Measurements from ENCODE around the gene SHB.
"Not testable (repeated sequence)": the region's sequence is repeated elsewhere in the genome, so short reads cannot be mapped to it uniquely, and the experiment has no call there.

SHB gene

DNA sequence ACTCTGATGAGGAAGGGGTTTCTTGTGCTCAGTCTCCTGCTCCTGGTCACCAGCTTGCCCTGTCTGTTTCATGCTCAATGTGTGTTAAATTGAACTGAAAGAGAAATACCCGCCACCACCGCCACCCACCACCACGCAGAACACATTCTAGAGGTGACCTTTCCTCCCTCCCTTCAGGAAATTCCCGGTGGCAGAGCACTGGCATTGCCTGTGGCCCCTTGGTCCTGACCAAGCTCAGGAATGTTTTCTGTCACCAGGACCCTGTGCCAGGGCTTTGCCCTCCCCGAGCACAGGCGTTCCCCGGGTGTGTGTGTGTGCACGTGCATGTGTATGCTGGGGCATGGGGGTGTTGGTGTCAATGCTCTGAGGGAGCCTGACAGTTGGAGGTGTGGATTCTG, 154.9 kb downstream of the SHB start:
- no peak for DNase-seq

DNA sequence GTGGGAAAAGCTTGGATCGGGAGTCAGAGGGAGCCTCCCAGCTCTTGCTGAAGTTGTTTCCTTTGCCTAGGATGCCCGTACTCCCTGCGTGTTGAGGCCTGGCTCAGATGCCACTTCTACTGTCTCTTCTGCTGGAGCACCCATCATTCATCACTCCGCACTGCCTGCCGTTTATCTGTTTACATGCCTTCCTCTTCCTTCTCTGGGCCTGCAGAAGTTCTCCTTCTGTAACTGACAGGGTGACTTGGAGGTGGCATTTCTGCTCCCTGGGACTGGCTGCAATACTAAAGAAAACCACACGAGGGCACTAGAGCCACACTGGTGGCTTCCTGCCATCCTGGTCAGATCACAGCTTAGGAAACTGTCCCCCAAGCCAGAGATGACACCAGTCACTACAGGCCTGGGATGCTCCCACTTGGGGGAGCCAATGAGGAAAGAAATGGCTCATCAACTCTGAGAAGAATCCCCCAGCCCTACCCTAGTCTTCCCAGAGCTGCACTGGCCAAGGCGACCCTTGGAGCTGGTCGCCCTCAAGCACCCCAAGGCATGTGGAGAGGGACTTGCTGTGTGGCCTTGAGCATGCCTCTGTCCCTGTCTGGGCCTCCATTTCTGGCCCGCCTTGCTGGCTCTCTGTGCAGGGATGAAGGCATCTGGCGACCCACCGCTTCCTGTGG, 155.4 kb downstream of the SHB start:
- peak; percentile 62 to 84 for DNase-seq

DNA sequence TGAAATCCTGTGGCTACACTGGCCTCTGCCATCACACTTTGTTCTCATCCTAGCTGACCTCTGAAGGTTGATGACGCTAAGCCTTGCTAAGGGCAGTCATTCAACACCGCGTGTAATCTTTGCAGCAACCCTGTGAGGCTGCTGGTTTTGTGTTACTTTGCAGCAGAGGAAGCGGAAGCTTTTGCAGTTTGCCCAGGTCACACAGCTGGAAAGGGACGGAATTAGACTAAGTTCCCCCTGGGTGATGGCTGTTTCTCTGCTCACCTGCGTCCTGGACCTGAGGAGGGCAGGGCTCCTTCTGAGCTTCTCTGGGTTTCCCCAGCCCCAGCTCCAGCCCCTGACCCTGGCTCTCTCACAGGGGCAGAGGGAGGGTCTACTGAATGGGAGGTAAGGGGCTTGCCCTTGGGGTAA, 157.8 kb downstream of the SHB start:
- no peak for DNase-seq

DNA sequence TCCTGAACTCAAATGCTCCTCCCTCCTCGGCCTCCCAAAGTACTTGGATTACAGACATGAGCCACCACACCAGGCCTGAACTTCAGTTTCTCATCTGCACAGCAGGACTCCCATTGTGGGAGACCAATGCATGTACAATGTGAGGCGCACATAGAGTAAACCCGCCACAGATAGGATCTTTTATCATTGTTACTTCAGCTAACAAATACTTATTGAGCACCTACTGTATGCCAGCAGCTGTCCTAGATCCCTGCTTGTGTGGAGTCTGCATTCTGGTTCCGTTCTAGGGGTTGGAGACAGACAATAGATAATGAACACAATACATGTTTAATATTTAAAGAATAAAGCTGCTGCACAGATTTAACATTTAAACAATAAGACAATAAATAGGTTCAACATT, 158.8 kb downstream of the SHB start:
- no peak for DNase-seq

DNA sequence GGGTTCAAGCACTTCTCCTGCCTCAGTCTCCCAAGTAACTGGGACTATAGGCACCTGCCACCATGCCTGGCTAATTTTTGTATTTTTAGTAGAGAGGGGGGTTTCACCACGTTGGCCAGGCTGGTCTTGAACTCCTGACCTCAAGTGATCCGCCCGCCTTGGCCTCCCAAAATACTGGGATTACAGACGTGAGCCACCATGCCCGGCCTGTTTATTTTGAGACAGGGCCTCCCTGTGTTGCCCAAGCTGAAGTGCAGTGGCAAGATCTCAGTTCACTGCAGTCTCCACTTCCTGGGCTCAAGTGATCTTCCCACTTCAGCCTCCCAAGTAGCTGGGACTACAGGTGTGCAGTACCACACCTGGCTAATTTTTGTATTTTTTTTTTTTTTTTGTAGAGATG, 159.2 kb downstream of the SHB start:
- not testable (repeated sequence) for DNase-seq

DNA sequence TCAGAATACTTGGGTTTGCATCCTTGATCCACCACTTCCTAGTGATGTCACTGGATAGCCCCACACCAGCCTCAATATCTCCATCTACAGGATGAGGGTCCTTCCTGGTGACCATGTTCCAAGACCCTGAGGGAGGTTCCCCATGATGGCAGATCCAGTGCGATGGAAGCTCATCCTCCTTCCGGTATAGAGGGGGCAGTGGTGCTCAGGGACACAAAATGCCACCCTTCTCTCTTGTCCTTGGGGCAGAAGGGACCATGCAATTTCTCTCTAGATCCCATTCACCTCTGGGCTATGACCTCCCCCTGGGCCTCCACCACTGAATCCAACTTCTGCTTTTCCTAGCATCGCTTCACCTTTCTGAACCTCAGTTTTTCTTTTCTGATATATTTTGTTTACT, 159.7 kb downstream of the SHB start:
- no peak for DNase-seq

DNA sequence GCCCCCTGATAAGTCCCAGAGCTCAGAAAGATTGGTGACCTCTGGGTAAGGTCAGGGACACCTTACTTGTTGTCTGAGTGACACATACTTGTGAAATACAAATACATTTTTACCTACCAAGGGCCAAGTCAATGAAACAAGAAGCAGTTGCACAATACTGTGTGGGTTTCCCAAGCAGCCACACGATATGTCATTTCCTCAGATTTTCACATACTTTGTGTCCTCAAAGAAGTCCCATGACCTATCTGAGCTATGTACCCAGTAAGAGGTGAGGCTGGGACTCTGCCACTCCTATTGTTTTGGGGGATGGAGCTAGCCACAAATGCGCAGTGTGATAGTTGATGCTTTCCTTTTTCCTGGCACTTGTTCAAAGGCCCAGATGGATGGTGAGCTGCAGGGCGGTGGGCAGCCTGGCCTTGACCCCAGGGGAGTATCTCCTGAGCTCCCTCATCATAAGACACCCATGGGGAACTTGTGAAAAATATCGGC, 160.3 kb downstream of the SHB start:
- DNase-seq = no peak

DNA sequence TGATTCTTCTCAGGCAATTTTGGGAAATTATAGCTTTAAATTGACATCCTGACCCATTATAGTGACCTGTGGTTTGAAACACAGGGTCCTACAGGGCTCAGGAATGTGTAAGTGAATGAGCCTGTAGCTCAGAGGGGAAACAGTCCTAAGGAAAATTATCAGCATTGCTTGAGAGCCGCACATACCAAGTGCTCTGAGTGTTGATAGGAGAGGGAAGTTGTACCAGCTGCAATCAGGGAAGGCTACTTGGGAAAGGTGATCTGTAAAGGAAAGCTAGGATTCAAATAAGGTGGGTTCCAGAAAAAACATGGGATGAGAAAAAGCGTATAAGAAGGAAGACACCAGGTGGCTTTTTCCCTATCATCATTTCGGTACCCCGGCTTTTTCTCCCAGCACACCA, 160.7 kb downstream of the SHB start:
- no peak for DNase-seq

DNA sequence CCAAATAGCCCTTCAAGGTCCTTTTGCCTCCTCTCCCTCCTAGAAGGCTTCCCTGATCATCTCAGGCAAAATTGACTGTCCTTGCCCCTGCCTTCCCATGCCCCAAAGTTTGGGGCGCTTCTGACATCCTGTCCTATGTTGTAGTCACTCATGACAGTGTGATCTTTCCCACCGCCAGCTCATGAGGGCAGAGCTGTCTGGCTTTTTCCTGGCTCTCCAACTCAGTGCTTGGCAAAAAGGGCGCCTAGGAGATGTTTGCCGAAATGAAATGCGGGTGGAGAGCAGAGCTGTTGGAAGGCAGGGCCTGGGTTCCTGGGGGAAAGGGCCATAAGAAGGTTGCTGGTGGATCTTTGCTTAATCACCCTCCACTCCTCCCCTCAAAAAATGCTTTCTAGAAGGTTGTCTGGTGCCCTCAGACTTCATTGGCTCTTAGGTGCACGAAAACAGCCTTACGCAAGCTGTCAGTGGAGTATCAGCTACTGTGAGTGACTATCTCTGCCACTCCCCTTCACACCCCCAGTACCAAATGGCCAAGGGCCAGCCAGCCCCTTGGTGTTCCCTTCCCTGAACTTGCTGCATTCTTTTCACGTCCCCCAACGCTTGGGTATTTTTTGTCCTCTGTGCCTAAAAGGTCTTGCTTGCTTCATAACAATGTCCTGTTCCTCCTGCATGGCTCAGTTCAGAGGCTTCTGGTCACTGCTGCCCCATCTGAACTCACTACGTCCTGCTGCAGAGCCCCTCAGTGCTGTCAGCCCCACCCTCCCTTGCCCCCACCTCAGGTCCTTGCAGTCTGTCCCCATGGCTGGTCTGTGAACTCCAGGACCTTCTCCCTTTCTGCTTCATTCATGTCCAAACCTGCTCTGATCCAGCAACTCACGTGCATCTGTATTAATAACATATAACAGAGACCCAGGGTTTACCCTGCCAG, 162.5 kb downstream of the SHB start:
- no peak for DNase-seq

DNA sequence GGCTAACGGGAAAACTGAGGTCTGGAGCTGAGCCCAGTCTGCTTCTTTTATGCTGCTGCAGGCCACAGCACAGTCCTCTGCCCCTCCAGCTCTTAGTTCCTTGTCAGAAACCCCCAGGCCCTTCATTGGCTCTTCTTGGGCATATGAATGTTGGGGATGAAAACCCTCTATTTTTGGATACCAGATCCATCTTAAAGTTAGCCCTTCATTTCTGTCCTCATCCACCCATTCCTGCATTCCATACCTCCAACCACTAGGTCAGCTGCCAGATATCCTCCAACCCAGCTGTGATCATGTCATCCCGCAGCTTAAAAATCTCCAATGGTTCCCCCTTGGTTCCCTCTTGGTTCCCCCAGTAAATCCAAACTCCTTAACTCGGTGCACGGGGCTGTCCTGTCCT, 163.3 kb downstream of the SHB start:
- no peak for DNase-seq

DNA sequence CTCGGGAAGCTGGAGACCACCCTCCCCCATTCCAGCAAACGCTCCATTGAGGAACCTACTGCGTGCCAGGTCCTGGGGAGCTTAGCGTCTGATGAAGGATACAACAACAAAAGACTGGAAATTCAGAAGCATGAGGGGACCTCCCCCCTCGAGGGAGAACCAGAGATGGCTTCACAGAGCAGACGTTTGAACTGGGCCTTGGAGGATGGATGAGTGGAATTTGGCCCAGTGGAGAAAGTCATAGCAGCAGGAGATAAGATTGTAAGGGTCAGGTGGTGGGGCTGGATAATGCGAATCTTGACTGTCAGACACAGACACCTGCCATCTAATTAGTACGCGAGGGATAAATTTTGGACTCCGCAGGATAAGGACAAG, 163.9 kb downstream of the SHB start:
- DNase-seq = no peak

DNA sequence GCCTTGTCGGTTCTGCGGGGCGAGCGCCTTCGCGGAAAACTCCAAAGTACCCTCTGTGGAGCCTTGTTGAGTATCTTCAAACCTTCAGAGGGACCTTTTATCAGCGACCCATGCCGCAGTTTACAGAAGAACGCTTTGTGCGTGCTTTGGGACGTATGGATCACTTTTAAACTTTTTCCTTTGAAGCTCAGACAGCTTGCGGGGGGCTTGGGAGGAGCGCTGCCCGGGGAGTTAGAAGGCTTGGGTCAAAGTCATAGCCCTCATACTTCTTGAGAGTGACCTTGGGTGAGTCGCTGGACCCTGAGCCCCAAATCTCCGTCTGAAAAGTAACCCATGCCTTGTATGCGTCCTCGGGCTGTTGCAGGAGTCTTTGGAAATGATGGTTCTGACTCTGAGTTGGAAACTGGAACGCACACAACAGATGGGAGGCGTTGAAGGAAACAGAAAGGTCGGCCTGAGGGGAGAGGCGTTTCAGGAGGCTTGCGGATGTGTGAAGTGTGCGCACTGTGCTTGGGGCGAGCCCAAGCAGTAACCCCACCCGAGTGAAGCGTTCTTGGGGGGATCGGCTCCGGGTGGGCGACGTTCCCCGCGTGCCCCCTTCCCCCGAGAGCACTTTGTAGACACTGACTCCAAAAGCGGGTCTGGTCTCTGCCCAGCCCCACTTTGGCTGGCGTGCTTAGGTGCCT, 164.4 kb downstream of the SHB start:
- DNase-seq = peak in 1 of 2 donors; percentile 9

DNA sequence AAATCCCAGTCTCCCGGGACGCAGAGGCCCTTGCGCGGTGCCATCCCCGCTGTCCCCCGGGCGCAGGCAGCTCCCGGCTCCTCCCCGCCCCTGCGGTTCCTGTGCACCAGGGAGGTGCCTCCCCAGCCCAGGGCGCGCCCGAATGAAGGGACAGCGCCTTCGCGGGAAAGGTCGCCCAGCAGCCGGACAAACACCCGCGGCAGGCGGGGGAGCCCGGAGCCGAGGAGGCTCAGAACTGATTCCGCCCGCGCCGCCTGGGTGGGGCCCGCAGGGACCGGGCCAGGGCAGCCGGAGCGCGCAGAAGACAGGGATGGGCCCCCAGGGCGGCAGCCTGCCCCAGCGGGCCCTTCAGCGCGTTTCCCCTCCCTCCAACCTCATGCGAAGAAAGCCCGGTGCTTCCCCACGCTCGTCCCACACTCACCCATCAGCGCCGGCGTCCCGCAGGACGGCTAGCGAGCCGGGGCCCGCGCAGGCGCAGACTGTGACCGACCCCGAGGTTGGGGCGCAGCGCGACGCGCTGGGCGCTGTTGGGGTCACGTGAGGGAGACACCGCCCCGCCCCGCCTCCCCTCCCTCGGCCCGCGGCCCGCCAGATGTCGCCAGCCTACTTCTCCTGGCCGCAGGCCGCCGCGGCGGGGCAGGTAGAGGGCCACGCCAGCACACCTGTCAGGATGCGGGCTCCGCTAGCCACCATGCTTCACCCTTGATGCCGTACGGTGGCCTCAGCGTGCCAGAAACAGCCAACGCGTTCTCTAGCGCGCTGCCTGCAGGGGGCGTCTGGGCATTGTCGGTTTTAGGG, 165.2 kb downstream of the SHB start, which contains the start of gene SLC25A51:
TSS of gene SLC25A51 (minus strand) at position 481 of the 798 bp plus-strand sequence. CDS start 15,577 bp downstream, outside the sequence.
- peak; percentile 93 to 95 for DNase-seq

DNA sequence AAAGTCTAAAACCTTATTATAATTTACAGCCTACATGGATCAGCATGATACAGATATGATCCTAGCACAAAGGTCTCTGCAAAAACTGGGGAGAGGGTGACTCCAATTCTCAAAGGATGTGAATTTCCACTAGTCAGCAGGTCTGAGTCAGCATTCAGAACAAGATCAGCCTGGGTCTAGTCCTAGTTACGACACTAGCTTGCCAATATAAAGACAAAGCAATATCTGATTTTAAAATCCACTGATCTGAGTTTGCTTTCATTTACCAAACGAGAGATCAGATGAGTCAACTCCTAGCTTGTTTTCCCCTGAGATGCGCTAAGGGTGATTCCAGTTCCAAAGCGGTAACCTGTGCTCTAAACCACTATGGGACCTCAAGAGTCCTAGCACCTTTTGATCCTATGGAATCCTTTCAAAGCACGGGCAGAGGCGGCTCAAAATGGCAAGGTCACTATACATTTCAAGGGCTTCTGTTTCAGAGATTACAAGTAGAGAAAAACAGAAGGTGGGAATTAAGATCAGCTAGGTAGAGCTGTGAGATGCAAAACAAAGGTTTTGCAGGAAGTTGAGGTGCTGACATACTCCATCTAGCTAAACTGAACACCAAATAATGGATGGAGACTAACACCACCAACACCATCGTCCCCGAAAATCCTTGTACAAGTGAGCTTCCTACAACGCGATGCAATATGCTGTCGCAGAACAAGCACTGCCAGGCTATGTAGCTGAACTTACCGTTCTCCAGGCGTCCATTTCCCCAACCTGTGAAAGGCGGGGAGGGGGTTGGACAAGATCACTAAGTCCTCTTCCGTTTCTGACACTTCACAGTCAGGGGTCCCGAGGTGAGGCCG, 166.0 kb downstream of the SHB start:
- DNase-seq = peak in 1 of 2 donors; percentile 12

DNA sequence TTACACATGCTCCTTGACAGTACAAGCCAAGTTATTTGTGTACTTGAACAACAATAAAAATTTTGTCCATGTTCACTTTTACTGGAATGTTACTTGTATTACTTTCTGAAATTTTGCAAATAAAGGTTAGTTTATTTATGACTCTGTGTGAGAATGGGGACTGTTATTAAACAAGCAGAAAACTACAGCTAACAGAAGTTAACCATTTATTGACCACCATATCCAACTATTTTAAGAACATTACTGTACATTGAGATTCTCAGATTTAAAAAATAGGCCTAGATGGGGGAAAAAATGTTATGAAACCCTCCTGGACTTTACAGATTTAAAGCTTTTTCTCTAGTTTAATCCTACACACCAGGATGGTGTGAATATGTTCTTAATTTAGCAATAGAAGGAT, 166.9 kb downstream of the SHB start:
- DNase-seq = no peak

DNA sequence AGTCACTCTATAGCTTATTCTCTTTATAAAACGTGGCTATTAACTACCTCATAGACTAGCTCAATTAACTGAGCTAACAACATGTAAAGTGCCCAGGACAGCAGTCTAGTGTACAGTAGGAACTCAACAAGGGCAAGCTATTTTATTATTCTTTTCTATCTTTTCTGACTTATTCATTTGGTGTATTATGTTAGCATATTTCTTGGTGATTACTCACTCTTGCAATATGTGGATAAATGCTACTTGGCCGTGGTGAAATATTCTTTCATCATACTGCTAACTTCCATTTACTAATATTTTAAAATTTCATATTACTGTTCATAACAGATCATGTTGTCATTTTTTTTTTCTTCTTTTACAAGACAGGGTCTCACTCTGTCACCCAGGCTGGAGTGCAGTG, 170.0 kb downstream of the SHB start:
- no peak for DNase-seq

DNA sequence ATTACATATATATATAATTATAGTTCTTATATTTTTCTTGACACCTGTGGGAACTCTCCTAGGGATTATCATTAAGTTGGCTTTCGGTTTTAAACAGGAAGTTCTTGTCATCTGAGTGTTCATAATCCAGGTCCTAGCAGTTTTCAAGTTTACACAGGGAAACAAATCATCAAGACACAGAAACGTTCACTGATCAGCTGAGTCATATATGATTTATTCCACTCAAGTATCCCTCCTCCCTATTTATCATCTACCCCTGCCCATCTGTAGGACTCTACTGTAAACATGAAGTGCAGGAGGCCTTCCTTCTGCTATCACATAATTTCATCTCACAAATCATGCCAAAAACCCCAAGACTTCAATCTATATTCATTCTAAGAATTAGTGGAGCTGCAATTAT, 171.4 kb downstream of the SHB start:
- DNase-seq = no peak

DNA sequence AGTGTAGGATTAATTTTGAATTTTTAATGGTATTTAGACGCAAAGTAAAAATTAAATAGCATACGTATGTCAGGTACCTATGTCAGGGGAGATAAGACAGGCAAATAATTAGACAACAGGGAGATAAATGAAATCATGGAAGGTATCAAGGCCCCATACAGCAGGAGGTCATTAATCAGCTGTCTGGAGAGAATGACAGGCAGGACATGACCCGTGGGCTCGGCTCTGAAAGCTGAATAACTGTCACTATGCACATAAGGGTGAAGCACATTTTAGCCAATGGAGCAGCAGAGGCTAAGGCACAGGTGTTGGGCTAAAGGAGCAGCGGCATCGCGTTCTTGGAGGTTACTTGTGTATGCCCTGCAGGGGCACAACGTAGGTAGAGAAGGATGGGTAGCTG, 177.0 kb downstream of the SHB start:
- DNase-seq = no peak

DNA sequence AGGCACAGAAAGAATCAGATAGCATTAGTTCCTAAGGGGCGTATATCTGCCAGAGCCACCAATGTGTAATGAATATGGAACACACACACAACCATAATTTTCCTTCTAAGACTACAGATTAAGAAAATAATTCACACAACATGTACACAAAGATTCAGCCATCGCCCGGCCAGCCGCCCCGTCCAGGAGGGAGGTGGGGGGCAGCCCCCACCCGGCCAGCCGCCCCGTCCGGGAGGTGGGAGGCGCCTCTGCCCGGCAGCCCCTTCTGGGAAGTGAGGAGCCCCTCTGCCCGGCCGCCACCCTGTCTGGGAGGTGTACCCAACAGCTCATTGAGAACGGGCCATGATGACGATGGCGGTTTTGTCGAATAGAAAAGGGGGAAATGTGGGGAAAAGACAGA, 178.0 kb downstream of the SHB start:
- DNase-seq = not testable (repeated sequence)

DNA sequence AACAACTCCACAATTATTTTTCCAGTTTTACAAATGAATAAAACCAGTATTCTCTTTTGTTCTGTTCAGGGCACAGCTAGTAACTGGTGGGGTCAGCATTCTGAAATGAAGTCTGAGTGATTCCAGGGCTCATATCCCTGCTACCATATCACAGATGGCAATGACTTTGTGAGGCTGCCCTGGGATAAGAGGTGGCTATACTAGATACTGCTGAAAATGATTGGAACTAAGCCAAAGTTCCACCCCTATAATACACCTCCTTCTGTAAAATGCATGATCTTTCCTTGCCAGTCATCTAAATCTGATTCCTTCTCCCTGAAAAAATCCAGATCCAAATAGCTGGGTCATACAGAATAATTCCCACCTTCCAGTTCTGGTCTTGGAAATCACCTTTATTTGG, 179.5 kb downstream of the SHB start:
- no peak for DNase-seq

DNA sequence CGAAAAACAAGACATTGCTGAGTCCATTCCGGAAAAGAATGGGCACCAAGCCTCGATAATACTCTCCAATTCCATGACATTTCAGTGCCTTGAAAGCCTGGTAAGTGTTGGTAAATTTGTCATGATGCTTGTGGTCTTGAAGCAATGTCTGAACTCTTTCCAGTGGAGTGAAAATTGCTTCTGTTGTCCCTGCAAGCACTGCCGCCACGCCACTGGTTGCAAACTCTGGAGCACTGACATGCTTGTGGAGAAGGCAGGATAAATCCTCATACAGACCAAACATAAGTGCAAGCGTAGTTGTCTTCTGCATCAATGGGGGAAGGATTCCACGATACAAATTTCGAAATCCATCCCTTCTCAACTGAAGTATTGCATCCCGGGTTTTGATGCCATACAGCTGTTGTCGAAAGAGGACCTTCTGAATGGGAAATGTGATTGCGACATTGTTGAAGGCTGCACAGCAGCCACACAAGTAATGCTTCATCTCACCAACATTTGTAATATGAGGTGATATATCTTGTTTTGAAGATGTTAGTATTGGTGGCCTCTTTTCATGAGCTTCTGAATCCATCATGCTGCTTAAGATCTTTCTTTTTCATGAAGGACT, 180.9 kb downstream of the SHB start:
- not testable (repeated sequence) for DNase-seq

Measured in activated CD4-positive, alpha-beta T cell treated with anti-CD3 and anti-CD28 coated beads for 4 hours (primary cell).